Natural killer cell (primary cell): Measurements from ENCODE around the gene SNRNP70. TPM values are rescaled to one million over a fixed set of nuclear protein-coding genes. Genes with fewer than 3 reads are reported as not detected.

Source experiments
- ATAC-seq, 3 donors: fragments of 150-1000 bp in 2 of 3; fragments of 200-7000 bp in 1 of 3; cut with Tn5 transposase; 1 replicate in 1 of 3; 2 replicates in 2 of 3; pipeline ENCODE4 v1.10.0; 2021; ENCODE audit warnings: mild to moderate bottlenecking in 2 of 3, moderate library complexity in 2 of 3
- DNase-seq, 2 donors: peaks; one replicate each; pipeline versions ENCODE4 v3.0.0 to v3.0.0-alpha.2; 2013 to 2021; ENCODE audit warnings: mixed read lengths in 1 of 2
- H3K27ac ChIP-seq: one replicate; pipeline ENCODE4 v1.5.1; 2013; ENCODE audit warnings: mild to moderate bottlenecking, low read length
- H3K27me3 ChIP-seq: one replicate; pipeline ENCODE4 v1.6.1; 2013; ENCODE audit warnings: low read length; ENCODE audit not compliant: control insufficient read depth, insufficient read depth
- H3K36me3 ChIP-seq: one replicate; pipeline ENCODE4 v1.6.1; 2013; ENCODE audit warnings: low read length; ENCODE audit not compliant: control insufficient read depth, insufficient read depth
- H3K4me1 ChIP-seq: one replicate; pipeline ENCODE4 v1.6.1; 2013; ENCODE audit warnings: low read length; ENCODE audit not compliant: control insufficient read depth, insufficient read depth
- H3K4me3 ChIP-seq: one replicate; pipeline ENCODE4 v1.5.1; 2013; ENCODE audit warnings: low read length
- H3K9me3 ChIP-seq: one replicate; pipeline ENCODE4 v1.6.1; 2013; ENCODE audit warnings: low read length; ENCODE audit not compliant: control insufficient read depth, insufficient read depth
- H3K27ac Mint-ChIP-seq, 2 donors: one replicate each; pipeline ENCODE4 v1.8.0; 2022; ENCODE audit warnings: mild to moderate bottlenecking in 2 of 2, mixed read lengths in 2 of 2, moderate library complexity in 1 of 2
- H3K27me3 Mint-ChIP-seq, 2 donors: one replicate each; pipeline ENCODE4 v1.8.0; 2022; ENCODE audit warnings: low read depth in 2 of 2, mixed read lengths in 2 of 2
- H3K36me3 Mint-ChIP-seq: one replicate; pipeline ENCODE4 v1.8.0; 2022; ENCODE audit warnings: mixed read lengths
- H3K4me1 Mint-ChIP-seq, 2 donors: one replicate each; pipeline ENCODE4 v1.8.0; 2022; ENCODE audit warnings: mixed read lengths in 2 of 2
- H3K4me3 Mint-ChIP-seq: one replicate; pipeline ENCODE4 v1.8.0; 2022; ENCODE audit warnings: mild to moderate bottlenecking, moderate library complexity, mixed read lengths
- H3K9me3 Mint-ChIP-seq, 2 donors: one replicate each; pipeline ENCODE4 v1.8.0; 2022; ENCODE audit warnings: mixed read lengths in 2 of 2
- WGBS: methylation state at CpG from one replicate; pipeline ENCODE4 v1.1.7; 2013; ENCODE audit warnings: missing lambda C conversion rate; ENCODE audit not compliant: insufficient coverage; 5-methylcytosine and 5-hydroxymethylcytosine counted together
- intact Hi-C: fragments of 100-400 bp; cut with micrococcal nuclease; formaldehyde crosslinking; loops from one replicate; pipeline ENCODE4 v1.14.2; 2022
- total RNA-seq, 4 donors: library from RNA; stranded (reverse); fragments of 120-200 nt in 1 of 4; gene quantifications; one replicate each; pipeline versions ENCODE4 v1.2.3 to v1.2.4, GENCODE V29; 2013 to 2022
- TF ChIP-seq, protein P1 (sequence below): fragments of 200-600 bp; IDR thresholded peaks from one replicate; pipeline ENCODE4 v1.8.0; 2022; ENCODE audit warnings: antibody characterized with exemption

SNRNP70 gene
- total RNA-seq, 3 donors from 2014 or later (not counting 1 experiment from before 2014, with no cell fraction given), result 244 to 312 (median 299) TPM

DNA sequence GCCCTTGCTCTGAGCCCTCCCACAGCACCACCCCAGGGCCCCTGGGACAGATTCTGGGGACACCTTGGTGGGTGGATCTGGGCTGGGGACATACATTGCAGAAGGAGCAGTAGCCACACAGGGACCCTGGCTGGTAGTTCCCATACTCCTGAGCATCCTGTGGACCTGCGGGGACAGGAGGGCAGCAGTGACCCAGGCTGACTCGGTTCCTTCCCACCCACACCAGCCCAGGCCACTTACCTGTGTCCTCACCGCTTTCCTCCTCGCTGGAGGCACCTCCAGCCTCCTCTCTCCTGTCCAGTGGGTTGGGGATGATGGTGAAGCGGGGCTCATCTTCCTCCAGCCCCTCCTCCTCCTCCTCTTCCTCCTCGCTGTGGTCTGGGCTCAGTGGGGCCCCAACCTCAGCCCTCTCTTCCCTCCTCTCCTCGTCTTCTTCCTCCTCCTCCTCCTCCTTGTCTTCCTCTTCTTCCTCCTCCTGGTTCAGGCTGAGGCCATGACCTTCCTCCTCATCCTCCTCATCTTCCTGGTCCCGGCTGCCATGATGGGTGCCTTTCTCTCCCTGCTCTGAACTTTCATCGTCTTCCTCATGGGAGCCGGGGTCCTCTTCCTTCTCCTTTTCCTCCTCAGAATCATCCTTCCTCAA is 68.0 kb downstream of the SNRNP70 start:
- Mint-ChIP-seq H3K4me1 (peaks cover 22 to 50% of the 10 kb centered on the region in 2 donors), H3K27me3 (peaks cover 17 to 56% of the 10 kb centered on the region in 2 donors), H3K9me3 (no peaks in the 10 kb centered on the region), H3K27ac (no peak overlapping the region), H3K36me3 (peaks cover 3% of the 10 kb centered on the region), H3K4me3 (peak overlapping the region; percentile 52)
- Histone ChIP-seq H3K4me3 (no peak overlapping the region), H3K27ac (no peak overlapping the region), H3K9me3 (no peaks in the 10 kb centered on the region), H3K4me1 (peaks cover 43% of the 10 kb centered on the region), H3K27me3 (peaks cover 26% of the 10 kb centered on the region), H3K36me3 (no peaks in the 10 kb centered on the region)
- TF ChIP-seq, protein P1, sequence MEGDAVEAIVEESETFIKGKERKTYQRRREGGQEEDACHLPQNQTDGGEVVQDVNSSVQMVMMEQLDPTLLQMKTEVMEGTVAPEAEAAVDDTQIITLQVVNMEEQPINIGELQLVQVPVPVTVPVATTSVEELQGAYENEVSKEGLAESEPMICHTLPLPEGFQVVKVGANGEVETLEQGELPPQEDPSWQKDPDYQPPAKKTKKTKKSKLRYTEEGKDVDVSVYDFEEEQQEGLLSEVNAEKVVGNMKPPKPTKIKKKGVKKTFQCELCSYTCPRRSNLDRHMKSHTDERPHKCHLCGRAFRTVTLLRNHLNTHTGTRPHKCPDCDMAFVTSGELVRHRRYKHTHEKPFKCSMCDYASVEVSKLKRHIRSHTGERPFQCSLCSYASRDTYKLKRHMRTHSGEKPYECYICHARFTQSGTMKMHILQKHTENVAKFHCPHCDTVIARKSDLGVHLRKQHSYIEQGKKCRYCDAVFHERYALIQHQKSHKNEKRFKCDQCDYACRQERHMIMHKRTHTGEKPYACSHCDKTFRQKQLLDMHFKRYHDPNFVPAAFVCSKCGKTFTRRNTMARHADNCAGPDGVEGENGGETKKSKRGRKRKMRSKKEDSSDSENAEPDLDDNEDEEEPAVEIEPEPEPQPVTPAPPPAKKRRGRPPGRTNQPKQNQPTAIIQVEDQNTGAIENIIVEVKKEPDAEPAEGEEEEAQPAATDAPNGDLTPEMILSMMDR, result no peak
- 86% methylated on average over 7 of the region's 10 CpGs for WGBS
- intact Hi-C loops, result no loop called here
- no peak for ATAC-seq
- no peak for DNase-seq

DNA sequence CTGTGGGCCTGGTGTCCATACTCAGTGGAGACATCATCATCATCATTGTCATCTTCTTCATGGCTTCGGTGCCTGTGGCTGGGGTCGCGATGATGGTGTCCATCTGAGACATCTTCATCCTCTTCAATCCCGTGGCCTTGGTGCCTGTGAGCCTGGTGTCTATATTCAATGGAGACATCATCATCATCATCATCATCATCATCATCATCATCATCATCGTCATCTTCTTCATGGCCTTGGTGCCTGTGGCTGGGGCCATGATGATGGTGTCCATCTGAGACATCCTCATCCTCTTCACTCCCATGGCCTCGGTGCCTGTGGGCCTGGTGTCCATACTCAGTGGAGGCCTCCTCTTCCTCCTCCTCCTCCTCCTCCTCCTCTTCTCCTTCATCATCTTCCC is 69.0 kb downstream of the SNRNP70 start:
- H3K36me3 Mint-ChIP-seq, result peaks cover 7% of the 10 kb centered on the region
- no peaks in the 10 kb centered on the region for H3K36me3 ChIP-seq
- peaks cover 22% of the 10 kb centered on the region for H3K27me3 ChIP-seq
- peaks cover 18 to 53% of the 10 kb centered on the region in 2 donors for H3K27me3 Mint-ChIP-seq
- no peak overlapping the region for H3K4me3 ChIP-seq
- H3K27ac ChIP-seq, result no peak overlapping the region
- 95% methylated on average over 6 of the region's 6 CpGs for WGBS
- ATAC-seq, result no peak
- H3K27ac Mint-ChIP-seq, result no peak overlapping the region
- no peaks in the 10 kb centered on the region for H3K9me3 Mint-ChIP-seq
- intact Hi-C loops, result no loop called here
- no peaks in the 10 kb centered on the region for H3K9me3 ChIP-seq
- no peak for DNase-seq
- peaks cover 35% of the 10 kb centered on the region for H3K4me1 ChIP-seq
- H3K4me3 Mint-ChIP-seq, result no peak overlapping the region
- peaks cover 22 to 44% of the 10 kb centered on the region in 2 donors for H3K4me1 Mint-ChIP-seq
- TF ChIP-seq, protein P1, result no peak

DNA sequence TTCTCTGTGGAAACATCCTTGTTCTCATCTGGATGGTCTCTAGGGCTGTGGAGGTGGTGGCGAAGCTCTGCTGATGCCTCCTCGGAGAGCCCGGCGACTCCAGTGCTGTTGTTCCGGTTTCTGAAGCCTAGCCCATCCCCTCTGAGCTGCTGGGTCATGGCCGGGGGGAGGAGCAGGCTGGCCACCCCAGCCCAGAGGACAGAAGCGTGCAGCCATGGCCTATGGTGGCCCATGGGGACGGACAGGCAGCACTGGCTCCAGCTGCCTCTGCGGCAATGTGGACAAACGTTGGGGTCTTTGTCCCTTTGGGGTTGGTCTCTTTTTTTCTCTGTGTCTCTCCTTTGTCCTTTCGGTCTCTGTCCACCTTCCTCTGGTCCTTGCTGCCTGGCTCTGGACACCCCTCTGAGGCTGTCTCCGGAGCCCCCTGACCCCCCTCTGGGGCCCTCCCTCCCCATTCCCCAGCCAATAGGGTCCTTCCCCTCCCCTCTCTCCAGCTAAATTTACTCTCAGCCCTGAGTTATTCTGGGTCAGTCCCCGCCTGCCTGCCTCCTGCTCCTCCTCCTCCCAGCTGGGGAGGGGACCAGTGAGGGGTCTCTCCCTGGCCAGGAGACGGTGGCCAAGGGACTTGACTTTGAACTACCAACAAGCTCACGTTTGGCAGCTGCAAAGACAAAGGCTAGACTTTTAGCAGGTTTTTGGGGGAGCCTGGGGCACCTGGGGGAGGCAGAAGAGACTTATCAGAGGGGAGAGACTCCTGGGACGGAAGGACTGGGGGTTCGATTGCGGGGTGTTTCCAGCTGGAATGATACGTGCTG is 70.0 kb downstream of the SNRNP70 start, which contains the start of gene HRC:
Gene HRC, minus strand, starts transcription at position 392 of the 815 bp plus-strand sequence. Its CDS starts 159 bp downstream, at position 233.
- peaks cover 12% of the 10 kb centered on the region for H3K27me3 ChIP-seq
- H3K4me1 ChIP-seq, result peaks cover 26% of the 10 kb centered on the region
- Mint-ChIP-seq H3K4me1 (peaks cover 18 to 34% of the 10 kb centered on the region in 2 donors), H3K27ac (no peak within 1 kb of the TSS), H3K27me3 (peaks cover 27 to 54% of the 10 kb centered on the region in 2 donors), H3K4me3 (no peak within 1 kb of the TSS), H3K36me3 (peaks cover 7% of the 10 kb centered on the region), H3K9me3 (no peaks in the 10 kb centered on the region)
- TF ChIP-seq, protein P1, result no peak
- no peak within 1 kb of the TSS for H3K27ac ChIP-seq
- no peak within 1 kb of the TSS for H3K4me3 ChIP-seq
- intact Hi-C loops, result no loop called here
- no peaks in the 10 kb centered on the region for H3K36me3 ChIP-seq
- WGBS, result 62% methylated on average over 19 of the region's 19 CpGs
- DNase-seq (no peak), ATAC-seq (no peak)
- no peaks in the 10 kb centered on the region for H3K9me3 ChIP-seq
